CD4-positive, alpha-beta T cell treated with Interferon alpha-2 for 1 hour (primary cell): ENCODE measurements around the gene NHS.
"Not testable (repeated sequence)": the region's sequence is repeated elsewhere in the genome, so short reads cannot be mapped to it uniquely, and the experiment has no call there.

Source experiments
- DNase-seq, 2 donors: peaks; one replicate each; pipeline ENCODE4 v3.0.0-alpha.2; 2020 to 2022

Gene NHS

DNA sequence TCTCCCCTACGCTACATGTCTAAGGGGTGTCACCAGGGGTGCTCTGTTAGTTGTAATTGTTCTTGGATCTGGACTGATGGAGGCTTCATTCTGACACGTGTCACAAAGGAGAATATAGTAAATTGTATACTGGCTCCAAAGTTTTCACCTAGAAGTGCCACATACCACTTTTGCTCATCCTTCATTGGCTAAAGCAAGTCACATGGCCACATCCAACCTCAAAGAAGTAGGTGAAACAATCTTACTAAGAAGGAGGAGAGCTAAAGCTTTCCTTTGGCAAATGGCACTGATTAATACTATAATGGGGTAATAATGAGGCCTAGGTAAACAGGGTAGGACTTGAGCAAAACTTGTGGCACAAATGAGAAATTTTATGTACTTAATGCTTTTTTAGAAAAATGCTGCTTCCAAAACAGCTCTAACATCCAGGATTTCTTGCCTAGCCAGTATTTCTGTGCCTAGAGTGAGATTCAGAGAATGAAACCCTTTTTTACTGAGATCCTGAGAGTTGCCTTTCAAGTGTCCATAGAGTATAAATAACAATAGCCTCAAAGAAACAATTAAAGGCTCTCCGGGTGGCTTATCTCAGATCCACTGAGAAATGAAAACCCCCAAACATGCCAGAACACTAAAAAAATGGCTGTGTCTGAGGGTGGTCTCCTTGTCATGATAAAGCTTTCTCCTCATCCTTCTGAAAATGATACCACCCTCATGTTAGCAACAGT, 34.7 kb downstream of the NHS start:
- DNase-seq = no peak

DNA sequence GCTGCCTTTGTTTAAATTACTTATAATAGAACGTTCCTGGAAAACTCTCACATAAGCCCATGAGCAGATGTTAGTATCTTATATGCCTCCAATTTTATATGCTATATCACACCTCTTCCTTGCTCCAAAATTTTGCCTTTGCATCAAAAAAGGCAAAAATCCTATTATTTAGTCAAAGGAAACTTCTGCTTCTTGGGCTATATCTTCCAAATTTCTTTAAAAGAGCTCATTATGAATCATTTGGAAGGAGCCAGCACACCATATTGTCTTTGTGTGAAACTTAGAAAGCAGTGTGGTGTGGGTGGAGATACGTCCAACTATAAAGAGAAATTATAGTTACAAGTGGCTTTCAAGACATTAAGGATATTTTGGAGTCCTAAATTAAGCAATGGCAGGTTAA, 35.7 kb downstream of the NHS start:
- DNase-seq = no peak

DNA sequence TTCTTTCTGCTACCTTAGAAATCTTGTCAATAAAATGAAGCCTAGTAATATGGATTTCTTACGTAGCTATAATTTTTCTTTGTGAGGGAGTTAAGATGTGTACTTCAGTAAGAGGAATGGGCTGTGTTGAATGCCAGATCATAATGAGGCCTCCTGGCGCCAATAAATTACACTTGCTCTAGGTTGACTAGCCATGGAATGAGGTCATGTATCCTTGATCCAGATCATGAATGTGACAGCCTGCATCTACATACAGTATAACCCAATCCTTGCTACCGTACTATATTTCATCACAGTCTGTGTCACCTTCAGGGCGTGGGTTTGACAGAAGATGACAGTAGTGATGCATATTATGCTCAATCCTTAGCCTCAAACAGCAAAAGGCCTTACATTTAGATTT, 36.2 kb downstream of the NHS start:
- no peak for DNase-seq

DNA sequence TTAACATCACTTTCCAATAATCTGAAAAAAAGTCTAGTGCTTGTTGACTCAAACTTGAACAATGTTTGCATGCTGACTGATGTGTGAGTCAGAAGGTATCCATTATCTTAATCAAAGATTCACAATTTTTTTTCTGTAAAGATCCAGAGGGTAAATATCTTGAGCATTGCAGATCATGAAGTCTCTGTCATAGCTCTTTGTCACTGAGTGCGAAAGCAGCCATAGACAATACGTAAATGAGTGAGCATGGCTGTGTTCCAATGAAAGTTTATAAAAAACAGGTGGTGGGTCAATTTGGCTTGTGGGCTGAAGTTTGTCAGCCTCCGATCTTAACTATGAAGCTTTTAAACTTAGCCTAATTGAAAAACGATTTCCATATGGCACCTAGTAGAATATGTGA, 37.7 kb downstream of the NHS start:
- no peak for DNase-seq

DNA sequence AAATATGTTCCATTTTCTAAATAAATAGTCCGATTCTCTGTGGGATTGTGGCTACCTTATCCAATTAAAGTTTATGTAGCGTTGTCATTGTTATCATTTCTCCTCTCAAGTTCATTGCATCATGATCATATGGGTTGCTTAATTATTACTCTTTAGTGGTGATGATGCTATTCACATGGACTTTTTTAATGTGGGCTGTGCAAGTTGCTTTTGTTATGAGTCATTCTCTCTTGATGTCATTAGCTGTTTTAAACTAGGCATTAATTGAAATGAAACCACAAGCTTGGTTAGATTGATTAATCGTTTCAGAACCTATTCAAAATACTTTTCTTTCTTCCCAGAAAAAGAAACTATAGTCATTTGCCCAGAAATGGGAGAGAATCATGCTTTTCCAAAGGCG, 38.2 kb downstream of the NHS start:
- DNase-seq = no peak

DNA sequence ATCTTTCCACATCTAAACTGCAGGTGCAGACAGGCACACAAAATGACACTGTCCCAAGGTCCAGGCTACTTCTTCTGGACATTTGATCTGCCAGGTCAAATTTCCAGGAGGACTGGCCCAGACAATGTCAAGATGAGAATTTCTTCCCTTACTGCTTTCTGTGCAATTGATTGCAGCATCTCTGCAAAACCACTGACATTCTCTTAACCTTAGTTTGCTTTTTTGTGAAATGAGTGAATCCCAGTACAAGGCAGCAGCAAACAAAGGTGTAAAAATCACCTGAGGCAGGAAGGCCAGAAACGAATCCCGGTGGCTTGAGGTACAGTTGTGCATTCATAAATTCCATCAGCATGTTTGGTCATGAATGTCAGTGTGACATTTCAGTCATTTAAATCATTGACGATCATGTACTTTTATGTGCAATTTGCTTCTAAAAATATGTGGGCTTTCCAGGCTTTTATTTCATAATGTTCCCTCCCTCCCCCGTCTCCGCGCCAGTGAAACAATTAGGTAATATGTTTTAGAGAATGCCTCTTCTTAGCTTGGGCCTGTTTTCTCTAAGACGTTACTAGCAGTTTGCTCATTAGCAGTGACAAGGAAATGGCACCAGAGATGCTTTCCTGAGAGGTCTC, 39.1 kb downstream of the NHS start:
- DNase-seq = no peak

DNA sequence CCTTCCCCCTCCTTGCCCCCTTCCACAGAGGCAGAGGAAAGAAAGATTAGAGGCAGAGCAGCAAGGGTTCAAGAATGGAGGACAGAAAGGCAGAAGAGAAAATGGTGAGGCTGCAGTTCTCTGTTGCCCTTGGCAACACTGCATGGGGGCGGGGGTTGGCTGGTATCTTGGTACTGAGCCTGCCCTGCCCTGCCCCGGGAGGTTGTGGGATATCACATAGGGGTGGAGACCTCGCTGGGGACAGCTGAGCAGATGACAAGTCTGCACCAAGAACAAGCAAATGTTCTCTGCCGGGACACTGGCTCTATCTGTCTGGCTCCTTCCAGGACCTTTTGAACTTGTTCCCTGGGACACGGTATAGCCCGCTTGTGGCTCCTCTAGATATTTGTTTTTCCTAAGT, 39.8 kb downstream of the NHS start:
- no peak for DNase-seq

DNA sequence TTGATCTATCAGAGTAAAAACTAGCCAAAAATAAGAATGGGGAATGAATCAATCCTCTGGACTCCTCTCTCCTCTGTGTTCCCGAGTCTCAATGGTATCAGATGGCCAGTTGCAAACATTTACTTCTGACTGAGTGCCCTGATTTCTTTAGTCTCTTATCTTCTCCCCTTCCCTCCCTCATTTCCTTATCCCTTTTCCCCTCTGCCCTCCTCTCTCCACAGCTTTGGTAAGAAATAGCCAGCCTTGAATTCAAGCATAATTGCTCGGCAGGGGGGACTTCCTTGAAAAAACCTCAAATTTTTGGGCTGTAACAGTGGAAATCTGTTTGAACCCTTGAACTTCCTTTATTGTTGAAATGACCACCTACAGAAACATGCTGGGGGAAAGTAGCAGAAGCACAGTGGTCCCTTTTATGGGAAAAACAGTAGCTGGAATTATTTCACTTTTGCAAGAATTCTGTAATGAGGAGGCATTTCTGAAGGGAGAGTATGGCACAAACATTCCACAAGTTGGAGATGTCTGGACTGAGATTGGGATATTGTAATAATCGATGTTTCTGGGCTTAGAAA, 40.3 kb downstream of the NHS start:
- no peak for DNase-seq

DNA sequence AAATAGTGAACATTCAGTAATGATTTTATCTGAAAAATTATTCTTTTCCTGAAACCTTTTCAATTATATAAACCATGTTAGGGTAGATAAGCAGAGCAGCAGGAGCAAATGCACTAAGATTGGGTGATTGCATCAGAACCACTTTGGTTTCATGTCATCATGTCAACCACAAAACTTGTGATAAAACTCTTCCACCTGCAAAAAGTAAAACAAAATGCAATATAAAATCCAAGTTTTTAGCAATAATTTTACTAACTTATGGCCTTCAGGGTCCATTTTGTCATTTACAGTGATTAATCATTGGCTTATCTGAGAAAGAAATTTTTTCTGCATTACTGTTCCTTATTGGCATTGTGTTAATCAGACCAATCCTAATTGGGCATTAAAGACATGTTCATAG, 42.4 kb downstream of the NHS start:
- DNase-seq = no peak

DNA sequence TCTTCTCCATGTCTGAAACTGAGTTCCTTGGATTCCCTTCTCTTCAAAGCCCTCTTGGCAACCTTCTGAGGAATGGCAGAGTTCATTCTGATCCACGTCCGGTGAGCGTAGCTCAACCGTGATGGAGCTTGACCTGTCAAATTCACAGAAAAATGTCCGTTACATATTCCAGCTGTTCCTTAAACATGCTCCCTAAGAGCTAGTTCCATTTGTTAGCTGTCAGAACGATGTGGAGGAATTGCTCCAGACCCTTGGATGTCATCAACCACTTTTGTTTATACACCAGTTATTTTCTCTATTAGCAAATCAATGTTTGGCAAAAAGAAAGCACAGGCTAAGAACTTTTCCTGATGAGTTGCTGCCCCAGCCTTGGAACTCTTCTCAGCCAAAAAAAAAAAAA, 50.1 kb downstream of the NHS start:
- DNase-seq = no peak

DNA sequence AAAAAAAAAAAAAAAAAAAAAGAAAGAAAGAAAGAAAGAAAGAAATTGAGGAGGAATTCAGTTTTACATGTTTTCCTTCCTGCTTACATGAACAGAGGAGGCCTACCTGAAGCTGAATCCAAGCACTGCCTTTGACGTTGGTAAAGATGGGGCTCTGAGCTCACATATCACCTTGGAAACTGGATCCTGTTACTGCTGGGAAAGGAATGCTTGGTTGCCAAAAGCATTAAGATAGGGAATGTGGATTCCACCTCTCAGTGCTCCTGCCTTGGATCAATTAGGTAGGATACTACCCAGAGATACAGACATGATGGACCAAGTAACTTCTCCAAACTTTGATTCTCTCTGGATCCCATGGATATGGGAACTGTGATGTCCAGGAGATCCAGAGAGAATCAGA, 50.6 kb downstream of the NHS start:
- DNase-seq = no peak

DNA sequence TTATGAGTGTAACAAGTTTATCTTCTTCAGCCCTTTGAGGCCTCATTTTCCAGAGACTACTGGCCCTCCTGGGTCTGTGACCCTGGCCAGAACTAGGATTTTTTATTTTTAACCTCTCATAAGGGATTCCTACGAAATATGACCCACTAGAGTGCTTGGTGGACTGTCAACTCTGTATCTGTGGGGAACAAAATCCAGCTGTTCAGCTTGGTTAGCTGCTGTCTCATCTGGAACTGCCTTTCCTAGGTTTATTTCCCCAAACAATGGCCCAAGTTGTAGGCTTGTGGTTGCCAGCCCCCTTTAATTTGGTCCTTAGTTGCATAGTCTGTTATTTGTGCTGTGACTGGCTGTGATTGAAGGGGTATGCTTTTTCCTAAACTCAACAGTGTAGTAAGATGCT, 56.2 kb downstream of the NHS start:
- no peak for DNase-seq

DNA sequence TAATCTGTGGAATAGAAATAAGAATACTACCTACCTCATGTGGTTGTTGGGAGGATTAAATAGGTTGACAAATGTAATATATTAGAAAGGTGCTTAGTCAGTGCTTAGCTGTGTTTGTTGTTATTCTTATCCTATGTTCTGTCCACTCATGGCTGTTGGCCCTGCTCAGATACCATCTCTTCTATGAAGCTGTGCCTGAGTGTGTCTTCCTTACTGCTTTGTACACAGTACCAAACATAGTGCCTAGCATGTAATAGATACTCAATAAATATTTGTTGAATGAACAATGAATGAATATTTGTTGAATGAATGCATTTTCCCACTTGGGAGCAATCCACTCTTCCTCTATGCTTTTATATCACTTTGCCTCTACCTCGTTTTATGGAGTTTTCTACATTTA, 57.2 kb downstream of the NHS start:
- no peak for DNase-seq

DNA sequence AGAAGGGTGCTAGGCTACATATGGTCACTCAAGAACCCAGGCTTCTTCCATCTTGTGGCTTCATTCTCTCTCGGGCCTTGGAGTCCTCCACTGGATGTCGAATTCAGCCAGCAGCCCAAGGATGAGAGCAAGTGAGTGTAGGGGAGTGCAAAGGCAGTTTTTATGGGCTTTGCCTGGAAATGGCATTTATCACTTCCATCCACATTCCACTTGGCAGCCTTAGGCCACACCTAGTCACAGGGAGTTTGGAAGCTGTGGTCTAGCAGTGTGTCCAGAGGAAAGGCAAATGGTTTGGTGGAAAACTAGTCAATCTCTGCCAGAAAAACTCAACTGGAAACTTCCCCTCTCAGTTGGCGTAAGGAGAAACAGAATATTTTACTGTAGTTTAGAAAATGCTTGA, 59.0 kb downstream of the NHS start:
- no peak for DNase-seq

DNA sequence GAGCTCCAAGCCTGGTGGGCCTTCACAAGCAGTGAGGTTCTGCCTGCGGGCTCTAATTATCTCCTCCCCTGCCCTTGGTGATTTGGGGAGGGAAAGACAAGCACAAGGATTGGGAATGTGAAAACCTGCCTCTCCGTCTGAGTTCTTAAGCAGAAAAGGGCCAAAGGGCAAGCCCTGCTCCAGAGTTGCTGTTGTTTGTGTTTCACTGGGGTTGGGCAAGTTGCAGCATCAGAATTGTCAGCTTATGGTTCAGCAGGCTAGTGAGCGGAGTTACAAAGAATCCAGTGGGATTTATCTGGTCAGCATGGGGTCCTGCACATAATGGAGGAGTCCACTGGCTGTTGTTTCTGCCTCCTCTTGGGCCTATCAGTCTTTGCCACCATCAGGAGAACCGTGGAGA, 60.5 kb downstream of the NHS start:
- DNase-seq = no peak

DNA sequence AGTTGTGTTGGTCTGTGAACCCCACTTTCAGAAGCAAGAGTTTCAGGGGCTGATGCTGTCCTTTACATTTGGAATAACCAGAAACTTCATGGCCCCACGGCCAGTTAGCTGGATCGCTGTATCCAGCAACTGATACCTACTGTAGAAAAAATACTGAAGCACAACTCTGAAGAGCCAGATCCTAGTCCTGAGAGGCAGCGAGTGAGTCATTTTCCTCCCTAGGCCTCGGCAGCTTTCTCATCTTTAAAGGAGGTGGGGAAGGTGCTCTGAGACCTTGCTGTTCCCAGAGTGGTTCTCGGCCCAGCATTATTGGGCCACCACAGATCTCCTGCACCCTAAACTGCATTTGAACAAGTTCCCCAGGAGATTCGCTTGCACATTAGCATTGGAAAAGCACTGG, 63.2 kb downstream of the NHS start:
- DNase-seq = no peak

DNA sequence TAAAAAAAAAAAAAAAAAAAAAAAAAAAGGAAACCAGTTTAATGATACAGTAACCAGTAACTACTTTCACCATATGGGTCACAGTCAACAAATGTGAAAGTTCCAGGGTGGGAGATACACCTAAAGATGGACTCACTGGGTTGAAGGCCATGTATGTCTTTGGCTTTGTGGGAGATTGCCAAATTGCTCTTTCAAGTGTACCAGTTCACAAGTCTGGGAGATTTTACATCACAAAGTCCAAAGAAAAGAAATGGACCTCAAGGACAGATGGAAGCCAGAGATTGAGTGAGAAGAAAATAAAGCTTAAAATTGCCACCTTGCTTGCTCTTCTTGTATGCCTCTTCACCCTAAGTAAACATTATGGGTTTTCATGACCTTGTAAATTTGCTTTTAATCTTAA, 65.3 kb downstream of the NHS start:
- no peak for DNase-seq

DNA sequence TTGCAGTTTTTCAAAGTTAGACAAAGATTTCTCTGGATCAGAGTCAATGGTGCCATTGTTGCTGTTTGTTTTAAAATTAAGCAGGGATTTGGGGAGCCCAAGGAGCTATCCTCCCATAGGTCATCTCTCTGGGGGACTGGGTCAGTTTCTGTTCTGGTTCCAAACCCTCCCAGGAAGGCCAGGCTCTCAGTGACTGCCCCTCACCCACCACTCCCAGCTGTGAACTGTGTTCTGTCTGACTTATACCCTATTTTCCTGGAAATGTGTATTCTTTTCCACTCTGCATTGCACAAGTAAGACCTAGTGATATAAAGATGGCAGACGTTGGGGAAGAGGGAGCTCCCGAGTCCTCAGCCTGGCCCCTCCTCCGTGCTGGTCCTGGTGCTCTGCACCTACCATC, 65.8 kb downstream of the NHS start:
- DNase-seq = no peak

DNA sequence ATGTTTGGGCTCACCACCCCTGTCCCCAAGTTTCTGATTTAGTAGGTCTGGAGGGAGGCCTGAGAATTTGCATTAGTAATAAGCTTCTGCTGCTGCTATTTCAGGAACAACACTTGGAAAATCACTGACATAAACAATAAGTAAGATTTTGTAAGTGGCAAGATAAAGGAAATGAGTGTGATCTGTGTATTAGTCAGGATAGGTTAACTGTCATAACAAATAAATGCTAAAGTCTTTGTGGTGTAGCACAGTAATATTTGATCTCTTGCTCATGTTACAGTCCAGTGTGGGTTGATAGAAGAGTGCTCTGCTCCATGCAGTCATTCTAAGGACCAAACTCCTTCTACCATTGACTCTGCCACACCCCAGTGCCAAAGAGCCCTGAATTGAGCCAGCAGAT, 67.0 kb downstream of the NHS start:
- no peak for DNase-seq

DNA sequence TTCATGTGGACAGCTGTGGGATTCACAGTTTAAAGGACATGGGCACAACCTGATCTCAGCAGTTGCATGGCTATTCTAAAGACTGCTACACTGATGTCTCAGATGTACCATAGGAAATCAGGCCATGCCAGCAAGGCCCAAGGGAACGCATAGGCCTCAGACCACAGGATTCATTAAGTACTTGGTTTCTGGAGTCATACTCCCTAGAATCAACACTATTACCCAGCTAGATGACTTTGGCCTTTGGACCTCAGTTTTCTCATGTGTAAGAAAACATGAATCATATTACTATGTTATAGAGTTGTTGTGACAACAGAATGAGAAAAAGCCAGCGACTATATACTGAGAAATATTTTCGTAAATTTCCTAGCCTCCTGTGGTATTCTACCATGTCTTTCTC, 67.9 kb downstream of the NHS start:
- no peak for DNase-seq

DNA sequence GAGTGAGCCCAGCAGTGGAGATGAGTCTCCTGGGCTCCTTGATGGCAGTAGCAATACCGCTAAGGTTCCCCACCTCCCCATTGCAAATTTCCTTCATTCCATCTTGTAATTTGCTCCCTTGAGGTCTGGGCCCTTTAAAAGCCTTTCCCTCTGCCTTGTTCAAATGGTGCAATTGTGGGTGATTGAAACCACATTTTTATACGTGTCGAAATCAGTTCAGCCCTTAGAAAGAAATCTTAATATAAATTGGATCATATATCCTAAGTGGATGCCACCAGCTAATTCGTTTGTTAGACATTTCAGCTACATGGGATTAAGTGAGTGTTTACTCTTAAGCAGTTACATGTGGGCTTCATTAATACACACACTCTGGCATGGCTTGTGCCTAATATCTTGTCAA, 68.6 kb downstream of the NHS start:
- DNase-seq = no peak

DNA sequence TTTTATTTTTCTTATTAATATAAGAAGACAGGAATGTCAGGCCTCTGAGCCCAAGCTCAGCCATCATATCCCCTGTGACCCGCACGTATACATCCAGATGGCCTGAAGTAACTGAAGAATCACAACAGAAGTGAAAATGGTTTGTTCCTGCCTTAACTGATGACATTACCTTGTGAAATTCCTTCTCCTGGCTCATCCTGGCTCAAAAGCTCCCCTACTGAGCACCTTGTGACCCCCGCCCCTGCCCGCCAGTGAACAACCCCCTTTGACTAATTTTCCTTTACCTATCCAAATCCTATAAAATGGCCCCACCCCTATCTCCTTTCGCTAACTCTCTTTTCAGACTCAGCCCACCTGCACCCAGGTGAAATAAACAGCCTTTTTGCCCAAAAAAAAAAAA, 71.3 kb downstream of the NHS start:
- DNase-seq = not testable (repeated sequence)

DNA sequence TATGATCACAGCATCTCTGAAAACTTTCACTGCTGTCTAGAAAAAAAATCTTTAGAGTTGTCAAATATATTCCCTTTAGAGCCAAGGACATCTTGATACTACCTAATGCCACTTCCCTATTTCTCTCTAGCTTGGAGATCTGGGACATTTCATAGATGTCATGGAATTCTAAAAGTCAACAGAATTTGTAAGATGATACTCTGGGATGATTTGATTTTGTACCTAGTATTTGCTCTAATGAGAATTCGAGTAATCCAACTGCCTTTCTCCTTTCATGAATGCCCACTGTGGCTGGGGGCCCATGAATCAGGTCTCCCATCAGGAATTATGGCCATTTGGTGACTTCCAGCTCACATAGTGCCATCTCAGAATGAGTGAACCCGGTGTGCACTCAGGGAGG, 73.2 kb downstream of the NHS start:
- no peak for DNase-seq

DNA sequence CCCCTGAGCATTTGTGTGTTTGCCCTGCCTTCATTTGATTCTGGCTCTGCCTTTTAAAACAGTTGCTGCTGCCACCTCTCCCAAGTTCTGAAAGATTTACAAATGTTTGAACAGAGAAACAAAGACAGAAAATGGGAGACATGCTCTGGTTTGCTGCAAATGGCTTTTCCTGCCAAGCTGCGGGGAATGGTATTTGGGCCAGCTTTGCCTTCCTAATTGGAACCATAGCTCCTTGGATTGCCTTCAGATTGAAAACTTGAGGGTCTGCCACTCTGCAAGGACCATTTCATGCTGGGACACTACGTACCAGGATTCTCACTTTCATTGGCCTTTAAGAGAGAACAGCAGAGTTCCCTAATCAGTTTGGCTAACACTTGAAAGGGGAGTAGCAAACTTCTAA, 74.9 kb downstream of the NHS start:
- no peak for DNase-seq

DNA sequence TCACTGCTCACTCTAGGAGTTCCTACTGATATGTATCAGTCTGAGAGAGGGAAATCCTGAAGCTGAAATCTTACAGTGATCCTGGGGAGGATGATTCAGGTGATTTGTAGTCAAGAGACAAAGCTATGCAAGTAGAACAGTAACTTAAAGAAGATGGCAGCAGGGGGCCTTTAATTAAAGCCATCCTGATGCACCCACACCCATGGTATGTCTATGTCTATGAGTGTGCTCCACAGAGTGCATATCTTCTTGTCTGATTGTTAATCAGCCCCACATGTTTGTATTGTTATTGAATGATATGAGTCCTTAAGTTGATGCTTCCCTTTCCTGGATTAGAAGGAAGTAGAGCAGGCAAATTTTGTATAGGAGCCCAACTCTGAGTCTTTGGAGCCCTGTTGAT, 78.8 kb downstream of the NHS start:
- DNase-seq = no peak
